SK-N-SH treated with all-trans-retinoic acid at 6 μM for 48 hours (cell line): ENCODE results near the gene CEACAM16.

Experiments
- ATAC-seq: fragments of 200-7000 bp; cut with Tn5 transposase; 3 replicates; pipeline ENCODE4 v1.9.1; 2020; ENCODE audit warnings: mild to moderate bottlenecking, moderate library complexity
- ARNTL ChIP-seq: fragments of 450-650 bp; formaldehyde crosslinking; IDR thresholded peaks from 2 replicates; pipeline ENCODE4 v1.5.0; 2020; ENCODE audit warnings: low read depth, mild to moderate bottlenecking, moderate library complexity, borderline replicate concordance
- BACH2 ChIP-seq: fragments of 250-450 bp; sonication (Bioruptor Pico); IDR thresholded peaks from 2 replicates; pipeline ENCODE4 v1.9.0; 2021; ENCODE audit warnings: mild to moderate bottlenecking, borderline replicate concordance
- CSRNP3 ChIP-seq: fragments of 250-450 bp; sonication (Bioruptor Pico); IDR thresholded peaks from 2 replicates; pipeline ENCODE4 v1.5.1; 2021; ENCODE audit warnings: mild to moderate bottlenecking, moderate library complexity
- GLIS3 ChIP-seq: fragments of 250-450 bp; sonication (Bioruptor Pico); IDR thresholded peaks from 2 replicates; pipeline ENCODE4 v1.5.0; 2020; ENCODE audit warnings: mild to moderate bottlenecking, moderate library complexity
- ISL1 ChIP-seq: fragments of 250-450 bp; sonication (Bioruptor Pico); IDR thresholded peaks from 2 replicates; pipeline ENCODE4 v2.1.2; 2022; ENCODE audit warnings: mild to moderate bottlenecking, moderate library complexity
- OSR1 ChIP-seq: fragments of 250-450 bp; sonication (Bioruptor Pico); IDR thresholded peaks from 2 replicates; pipeline ENCODE4 v1.8.0; 2022; ENCODE audit warnings: moderate library complexity, mild to moderate bottlenecking, inconsistent platforms
- PATZ1 ChIP-seq: fragments of 250-450 bp; sonication (Bioruptor Pico); IDR thresholded peaks from 2 replicates; pipeline ENCODE4 v1.8.0; 2020; ENCODE audit warnings: mild to moderate bottlenecking, moderate library complexity, borderline replicate concordance
- POU6F1 ChIP-seq: fragments of 250-450 bp; sonication (Bioruptor Pico); IDR thresholded peaks from 2 replicates; pipeline ENCODE4 v1.8.0; 2021; ENCODE audit warnings: low read depth, mild to moderate bottlenecking, moderate library complexity, borderline replicate concordance
- PPARA ChIP-seq: fragments of 250-450 bp; sonication (Bioruptor Pico); IDR thresholded peaks from 2 replicates; pipeline ENCODE4 v1.5.0; 2020; ENCODE audit warnings: mild to moderate bottlenecking, borderline replicate concordance
- SNAI2 ChIP-seq: fragments of 250-450 bp; sonication (Bioruptor Pico); IDR thresholded peaks from 2 replicates; pipeline ENCODE4 v1.5.0; 2020; ENCODE audit warnings: mild to moderate bottlenecking, moderate library complexity
- TCF4 ChIP-seq: fragments of 250-450 bp; sonication (Bioruptor Pico); IDR thresholded peaks from 2 replicates; pipeline ENCODE4 v1.8.0; 2021; ENCODE audit warnings: mild to moderate bottlenecking, moderate library complexity, borderline replicate concordance
- TOX ChIP-seq: fragments of 250-450 bp; sonication (Bioruptor Pico); IDR thresholded peaks from 2 replicates; pipeline ENCODE4 v1.8.0; 2021; ENCODE audit warnings: mild to moderate bottlenecking, moderate library complexity, borderline replicate concordance
- ZC3H10 ChIP-seq: fragments of 250-450 bp; sonication (Bioruptor Pico); IDR thresholded peaks from 2 replicates; pipeline ENCODE4 v1.5.1; 2021; ENCODE audit warnings: mild to moderate bottlenecking, moderate library complexity
- ZFP3 ChIP-seq: fragments of 250-450 bp; sonication (Bioruptor Pico); IDR thresholded peaks from 2 replicates; pipeline ENCODE4 v1.5.0; 2020; ENCODE audit warnings: mild to moderate bottlenecking, moderate library complexity
- ZFP30 ChIP-seq: fragments of 450-650 bp; formaldehyde crosslinking; IDR thresholded peaks from 2 replicates; pipeline ENCODE4 v1.5.0; 2022; ENCODE audit warnings: mild to moderate bottlenecking, moderate library complexity
- ZNF565 ChIP-seq: fragments of 450-650 bp; formaldehyde crosslinking; conservative IDR thresholded peaks from 2 replicates; pipeline ENCODE4 v1.5.0; 2020; ENCODE audit warnings: low read depth, mild to moderate bottlenecking, moderate library complexity
- ZNF70 ChIP-seq: fragments of 450-650 bp; formaldehyde crosslinking; IDR thresholded peaks from 2 replicates; pipeline ENCODE4 v1.5.0; 2020; ENCODE audit warnings: mild to moderate bottlenecking, moderate library complexity
- ZNF8 ChIP-seq: fragments of 450-650 bp; formaldehyde crosslinking; IDR thresholded peaks from 2 replicates; pipeline ENCODE4 v1.5.0; 2020; ENCODE audit warnings: mild to moderate bottlenecking, moderate library complexity

CEACAM16 gene

GRCh38 chr19:44745887-44746600 lies 47.1 kb downstream of the CEACAM16 start:
- no peak for ATAC-seq
- TF ChIP-seq ZC3H10 (CRISPR knock-in tag): no peak
- no peak for TF ChIP-seq OSR1 (CRISPR knock-in tag)
- no peak for TF ChIP-seq CSRNP3 (CRISPR knock-in tag)
- TF ChIP-seq TCF4 (CRISPR knock-in tag): no peak
- TF ChIP-seq ZNF8: no peak
- no peak for TF ChIP-seq PATZ1 (CRISPR knock-in tag)
- no peak for TF ChIP-seq POU6F1 (CRISPR knock-in tag)
- TF ChIP-seq TOX: no peak
- TF ChIP-seq ARNTL: no peak
- TF ChIP-seq SNAI2 (CRISPR knock-in tag): no peak
- TF ChIP-seq ZNF70 (CRISPR knock-in tag): no peak
- no peak for TF ChIP-seq ZFP3
- TF ChIP-seq GLIS3 (CRISPR knock-in tag): no peak
- TF ChIP-seq PPARA: no peak
- no peak for TF ChIP-seq ZFP30 (CRISPR knock-in tag)

- no peak for ATAC-seq
Measured at GRCh38 chr19:44746616-44746945, 47.6 kb downstream of the CEACAM16 start.

More at GRCh38 chr19:44746616-44746945, 47.6 kb downstream of the CEACAM16 start:
- TF ChIP-seq CSRNP3 (CRISPR knock-in tag) (no peak), BACH2 (CRISPR knock-in tag) (no peak), PATZ1 (CRISPR knock-in tag) (no peak), ISL1 (CRISPR knock-in tag) (no peak), ZFP3 (no peak), POU6F1 (CRISPR knock-in tag) (no peak), ZNF565 (CRISPR knock-in tag) (no peak), ZNF70 (CRISPR knock-in tag) (no peak), GLIS3 (CRISPR knock-in tag) (no peak), ARNTL (no peak), TCF4 (CRISPR knock-in tag) (no peak), TOX (no peak), ZFP30 (CRISPR knock-in tag) (no peak), PPARA (no peak)
